ENCODE results near the gene INTS13.

The INTS13 gene

GRCh38 chr12:26869104-26869494 is 68.7 kb downstream of the INTS13 start:
- TF ChIP-seq TAF1 (IDR thresholded peaks at IDR 0.05; ENCODE audit: borderline replicate concordance, insufficient read depth, low read length) (no peak), SIN3A (IDR thresholded peaks at IDR 0.05; ENCODE audit: borderline replicate concordance, insufficient read depth, low read length) (no peak), REST (IDR thresholded peaks at IDR 0.05; ENCODE audit: insufficient read depth in 1 of 2, low read depth in 2 of 2, low read length in 2 of 2) (no peak), FOXP2 (optimal IDR thresholded peaks at IDR 0.05; ENCODE audit: borderline replicate concordance, extremely low read depth, extremely low read length, insufficient read depth) (no peak), POLR2AphosphoS5 (IDR thresholded peaks at IDR 0.05; ENCODE audit: low read depth, low read length) (no peak)

GRCh38 chr12:26868447-26869103 is 69.2 kb downstream of the INTS13 start:
- TF ChIP-seq REST (IDR thresholded peaks at IDR 0.05; ENCODE audit: insufficient read depth in 1 of 2, low read depth in 2 of 2, low read length in 2 of 2) = no peak
- TF ChIP-seq FOXP2 (optimal IDR thresholded peaks at IDR 0.05; ENCODE audit: borderline replicate concordance, extremely low read depth, extremely low read length, insufficient read depth) = no peak
- no peak for TF ChIP-seq TAF1 (IDR thresholded peaks at IDR 0.05; ENCODE audit: borderline replicate concordance, insufficient read depth, low read length)
- TF ChIP-seq SIN3A (IDR thresholded peaks at IDR 0.05; ENCODE audit: borderline replicate concordance, insufficient read depth, low read length) = no peak
- TF ChIP-seq POLR2AphosphoS5 (IDR thresholded peaks at IDR 0.05; ENCODE audit: low read depth, low read length) = no peak

DNA sequence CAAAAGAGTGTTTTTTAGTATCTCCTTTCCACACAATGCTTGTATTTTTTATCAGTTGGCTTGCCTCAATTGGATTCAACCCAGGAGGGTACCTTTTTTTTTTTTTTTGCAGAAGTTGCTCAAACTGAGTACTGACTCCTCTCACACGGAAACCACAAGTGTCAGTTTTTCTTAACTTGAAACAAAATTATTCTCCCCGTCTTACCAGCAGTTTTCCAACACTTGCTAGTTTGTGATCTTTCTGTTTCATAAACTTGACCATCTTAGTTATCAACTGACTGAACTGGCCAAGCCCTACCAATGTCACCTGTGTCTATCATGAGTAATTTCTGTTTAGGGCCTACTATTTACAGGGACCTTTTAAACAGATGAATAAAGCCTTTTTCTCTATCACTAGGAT is 70.7 kb downstream of the INTS13 start:
- TF ChIP-seq SIN3A (IDR thresholded peaks at IDR 0.05; ENCODE audit: borderline replicate concordance, insufficient read depth, low read length) (no peak), FOXP2 (optimal IDR thresholded peaks at IDR 0.05; ENCODE audit: borderline replicate concordance, extremely low read depth, extremely low read length, insufficient read depth) (no peak), REST (IDR thresholded peaks at IDR 0.05; ENCODE audit: insufficient read depth in 1 of 2, low read depth in 2 of 2, low read length in 2 of 2) (no peak), TAF1 (IDR thresholded peaks at IDR 0.05; ENCODE audit: borderline replicate concordance, insufficient read depth, low read length) (no peak), POLR2AphosphoS5 (IDR thresholded peaks at IDR 0.05; ENCODE audit: low read depth, low read length) (no peak)

DNA sequence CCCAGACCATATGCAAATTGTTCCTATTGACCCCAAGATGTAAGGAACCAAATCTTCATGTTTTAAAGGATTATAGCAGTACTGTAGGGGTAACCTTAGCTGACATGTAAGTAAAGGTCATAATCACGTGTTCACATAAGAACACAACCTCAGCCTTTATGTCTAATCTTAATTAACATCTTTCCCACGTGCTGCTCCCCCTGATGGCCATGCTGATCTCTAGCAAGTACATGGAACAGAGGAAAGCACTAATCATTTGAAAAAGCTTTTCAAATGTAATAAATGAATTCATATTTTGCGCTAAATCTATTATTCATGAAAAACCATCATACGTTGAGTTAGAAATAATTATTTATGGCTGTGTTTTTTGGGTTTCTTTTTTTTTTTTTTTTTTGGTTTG is 74.3 kb downstream of the INTS13 start:
- TF ChIP-seq SIN3A (IDR thresholded peaks at IDR 0.05; ENCODE audit: borderline replicate concordance, insufficient read depth, low read length) (no peak), FOXP2 (optimal IDR thresholded peaks at IDR 0.05; ENCODE audit: borderline replicate concordance, extremely low read depth, extremely low read length, insufficient read depth) (no peak), TAF1 (IDR thresholded peaks at IDR 0.05; ENCODE audit: borderline replicate concordance, insufficient read depth, low read length) (no peak), REST (IDR thresholded peaks at IDR 0.05; ENCODE audit: insufficient read depth in 1 of 2, low read depth in 2 of 2, low read length in 2 of 2) (no peak), POLR2AphosphoS5 (IDR thresholded peaks at IDR 0.05; ENCODE audit: low read depth, low read length) (no peak)
